ENCODE measurements around the gene HSFX3. TPM values are rescaled to one million over a fixed set of nuclear protein-coding genes. Genes with fewer than 3 reads are reported as not detected.

The HSFX3 gene
- total and polyA plus RNA-seq, 2 donors (not counting 1 experiment from before 2014, with no cell fraction given), result not detected

- 100% methylated on average over 1 of the region's 6 CpGs for WGBS (ENCODE audit: insufficient coverage)
- peaks cover 13% of the 10 kb centered on the region for H3K27me3 Mint-ChIP-seq
- Histone ChIP-seq H3K4me2 (replicated peaks; ENCODE audit: low read depth, low read length, poor library complexity, severe bottlenecking) (no peak overlapping the region), H3K9ac (ENCODE audit: low read length) (no peak overlapping the region), H3K4me1 (ENCODE audit: control insufficient read depth in 2 of 2, insufficient read depth in 2 of 2, low read length in 2 of 2) (no peaks in the 10 kb centered on the region), H3K36me3 (replicated peaks in 1 of 2; ENCODE audit: control extremely low read depth in 1 of 2, control insufficient read depth in 1 of 2, extremely low read depth in 1 of 2, insufficient read depth in 2 of 2, low read length in 1 of 2) (no peaks in the 10 kb centered on the region), H3K9me3 (ENCODE audit: control extremely low read depth in 1 of 3, control insufficient read depth in 2 of 3, insufficient read depth in 1 of 3, low read length in 2 of 3) (no peaks in the 10 kb centered on the region), H3K27ac (ENCODE audit: low read length in 2 of 2) (no peak overlapping the region), H4K20me1 (ENCODE audit: control insufficient read depth, insufficient read depth, low read length, poor library complexity, severe bottlenecking) (no peaks in the 10 kb centered on the region), H3K79me2 (ENCODE audit: control insufficient read depth, insufficient read depth, low read length) (no peaks in the 10 kb centered on the region), H3K27me3 (replicated peaks in 1 of 4; ENCODE audit: control extremely low read depth in 1 of 4, control insufficient read depth in 3 of 4, insufficient read depth in 4 of 4, low read length in 3 of 4) (no peaks in the 10 kb centered on the region), H2AFZ (ENCODE audit: insufficient read depth, low read depth, low read length, poor library complexity, severe bottlenecking) (no peak overlapping the region), H3K4me3 (ENCODE audit: control extremely low read depth in 1 of 5, extremely low read depth in 1 of 5, insufficient read depth in 1 of 5, low read depth in 2 of 5, low read length in 4 of 5) (no peak overlapping the region)
- CTCF ChIA-PET, result no interaction called here
- no peak overlapping the region for H3K4me3 Mint-ChIP-seq
- no peaks in the 10 kb centered on the region for H3K4me1 Mint-ChIP-seq
- intact Hi-C loops (cut with micrococcal nuclease), result no loop called here
- no peak for ATAC-seq (ENCODE audit: low read depth)
- no peak overlapping the region for H3K27ac Mint-ChIP-seq
- DNase-seq, result no peak
- TF ChIP-seq CTCF (IDR thresholded peaks at IDR 0.05) (no peak), EZH2 (IDR thresholded peaks at IDR 0.05; ENCODE audit: borderline replicate concordance, insufficient read depth, low read depth, low read length, poor library complexity, severe bottlenecking) (no peak)
- H3K9me3 Mint-ChIP-seq (ENCODE audit: insufficient read depth), result no peaks in the 10 kb centered on the region
- POLR2A ChIA-PET, result no interaction called here
Measured at GRCh38 chrX:149570668-149571067, 20.9 kb upstream of the HSFX3 start.

GRCh38 chrX:149569770-149570169 is 20.0 kb upstream of the HSFX3 start:
- Mint-ChIP-seq H3K4me3 (no peak overlapping the region), H3K4me1 (no peaks in the 10 kb centered on the region), H3K9me3 (ENCODE audit: insufficient read depth) (no peaks in the 10 kb centered on the region), H3K27me3 (peaks cover 13% of the 10 kb centered on the region), H3K27ac (no peak overlapping the region)
- no peaks in the 10 kb centered on the region for H3K4me1 ChIP-seq (ENCODE audit: control insufficient read depth in 2 of 2, insufficient read depth in 2 of 2, low read length in 2 of 2)
- no peaks in the 10 kb centered on the region for H3K27me3 ChIP-seq (replicated peaks in 1 of 4; ENCODE audit: control extremely low read depth in 1 of 4, control insufficient read depth in 3 of 4, insufficient read depth in 4 of 4, low read length in 3 of 4)
- DNase-seq (no peak), ATAC-seq (ENCODE audit: low read depth) (no peak)
- H2AFZ ChIP-seq (ENCODE audit: insufficient read depth, low read depth, low read length, poor library complexity, severe bottlenecking), result no peak overlapping the region
- H3K36me3 ChIP-seq (replicated peaks in 1 of 2; ENCODE audit: control extremely low read depth in 1 of 2, control insufficient read depth in 1 of 2, extremely low read depth in 1 of 2, insufficient read depth in 2 of 2, low read length in 1 of 2), result no peaks in the 10 kb centered on the region
- H3K9ac ChIP-seq (ENCODE audit: low read length), result no peak overlapping the region
- no peaks in the 10 kb centered on the region for H4K20me1 ChIP-seq (ENCODE audit: control insufficient read depth, insufficient read depth, low read length, poor library complexity, severe bottlenecking)
- H3K27ac ChIP-seq (ENCODE audit: low read length in 2 of 2), result no peak overlapping the region
- WGBS (ENCODE audit: insufficient coverage), result no CpG with 5 or more reads among the region's 2 CpGs
- TF ChIP-seq EZH2 (IDR thresholded peaks at IDR 0.05; ENCODE audit: borderline replicate concordance, insufficient read depth, low read depth, low read length, poor library complexity, severe bottlenecking), result no peak
- no peak for TF ChIP-seq CTCF (IDR thresholded peaks at IDR 0.05)
- H3K4me3 ChIP-seq (ENCODE audit: control extremely low read depth in 1 of 5, extremely low read depth in 1 of 5, insufficient read depth in 1 of 5, low read depth in 2 of 5, low read length in 4 of 5), result no peak overlapping the region
- H3K4me2 ChIP-seq (replicated peaks; ENCODE audit: low read depth, low read length, poor library complexity, severe bottlenecking), result no peak overlapping the region
- ChIA-PET CTCF (no interaction called here), POLR2A (no interaction called here)
- H3K79me2 ChIP-seq (ENCODE audit: control insufficient read depth, insufficient read depth, low read length), result no peaks in the 10 kb centered on the region
- no peaks in the 10 kb centered on the region for H3K9me3 ChIP-seq (ENCODE audit: control extremely low read depth in 1 of 3, control insufficient read depth in 2 of 3, insufficient read depth in 1 of 3, low read length in 2 of 3)
- intact Hi-C loops (cut with micrococcal nuclease), result no loop called here
